OCI-LY3 (cell line): ENCODE results near the gene SLC25A6.

Experiments
- H2AFZ ChIP-seq: fragments of 200-600, 300-600 bp; shearing (Covaris generic); 2 replicates; pipeline ENCODE4 v1.6.0; 2014; ENCODE audit warnings: antibody characterized with exemption, low read depth, low read length
- H3K27ac ChIP-seq: fragments of 200-600, 300-600 bp; sonication (generic); 2 replicates; pipeline ENCODE4 v1.5.1; 2014; ENCODE audit warnings: mild to moderate bottlenecking, low read length, moderate library complexity, mixed read lengths
- H3K27me3 ChIP-seq: fragments of 200-600, 300-600 bp; sonication (generic); 2 replicates; pipeline ENCODE4 v1.6.1; 2014; ENCODE audit warnings: low read depth, low read length, mixed read lengths
- H3K36me3 ChIP-seq: fragments of 200-600, 300-600 bp; sonication (generic); replicated peaks from 2 replicates; pipeline ENCODE3; 2014; ENCODE audit warnings: low read depth, low read length, mixed read lengths
- H3K4me1 ChIP-seq: fragments of 300-600, 200-600 bp; sonication (generic); 2 replicates; pipeline ENCODE4 v1.6.1; 2014; ENCODE audit warnings: low read length, mixed read lengths
- H3K4me2 ChIP-seq: fragments of 200-600, 300-600 bp; sonication (generic); 2 replicates; pipeline ENCODE4 v1.6.1; 2014; ENCODE audit warnings: low read length, mixed read lengths
- H3K4me3 ChIP-seq: fragments of 300-600, 200-600 bp; sonication (generic); 2 replicates; pipeline ENCODE4 v1.5.1; 2014; ENCODE audit warnings: antibody characterized with exemption, mild to moderate bottlenecking, low read length, moderate library complexity
- H3K79me2 ChIP-seq: fragments of 300-600, 200-600 bp; shearing (Covaris generic); 2 replicates; pipeline ENCODE4 v1.6.1; 2014; ENCODE audit warnings: mild to moderate bottlenecking, low read length, mixed read lengths
- H3K9ac ChIP-seq: fragments of 300-600, 200-600 bp; shearing (Covaris generic); 2 replicates; pipeline ENCODE4 v1.6.0; 2014; ENCODE audit warnings: mild to moderate bottlenecking, low read length, moderate library complexity
- H3K9me3 ChIP-seq: fragments of 200-600, 300-600 bp; shearing (Covaris generic); 2 replicates; pipeline ENCODE4 v1.6.1; 2014; ENCODE audit warnings: low read length, mixed read lengths; ENCODE audit not compliant: insufficient read depth
- H4K20me1 ChIP-seq: fragments of 200-600, 300-600 bp; sonication (generic); 2 replicates; pipeline ENCODE4 v1.6.1; 2016; ENCODE audit warnings: low read length, mixed read lengths; ENCODE audit not compliant: insufficient read depth
- EZH2phosphoT487 ChIP-seq: fragments of 200-600 bp; shearing (Covaris generic); IDR thresholded peaks from 2 replicates; pipeline ENCODE4 v1.6.1; 2018; ENCODE audit warnings: antibody characterized with exemption, mixed run types, low read depth
- TF ChIP-seq, protein P1 (sequence below): fragments of 200-600, 300-600 bp; sonication (generic); IDR thresholded peaks from 2 replicates; pipeline ENCODE4 v1.5.1; 2014; ENCODE audit warnings: antibody characterized with exemption, low read length, low read depth

Gene SLC25A6

DNA sequence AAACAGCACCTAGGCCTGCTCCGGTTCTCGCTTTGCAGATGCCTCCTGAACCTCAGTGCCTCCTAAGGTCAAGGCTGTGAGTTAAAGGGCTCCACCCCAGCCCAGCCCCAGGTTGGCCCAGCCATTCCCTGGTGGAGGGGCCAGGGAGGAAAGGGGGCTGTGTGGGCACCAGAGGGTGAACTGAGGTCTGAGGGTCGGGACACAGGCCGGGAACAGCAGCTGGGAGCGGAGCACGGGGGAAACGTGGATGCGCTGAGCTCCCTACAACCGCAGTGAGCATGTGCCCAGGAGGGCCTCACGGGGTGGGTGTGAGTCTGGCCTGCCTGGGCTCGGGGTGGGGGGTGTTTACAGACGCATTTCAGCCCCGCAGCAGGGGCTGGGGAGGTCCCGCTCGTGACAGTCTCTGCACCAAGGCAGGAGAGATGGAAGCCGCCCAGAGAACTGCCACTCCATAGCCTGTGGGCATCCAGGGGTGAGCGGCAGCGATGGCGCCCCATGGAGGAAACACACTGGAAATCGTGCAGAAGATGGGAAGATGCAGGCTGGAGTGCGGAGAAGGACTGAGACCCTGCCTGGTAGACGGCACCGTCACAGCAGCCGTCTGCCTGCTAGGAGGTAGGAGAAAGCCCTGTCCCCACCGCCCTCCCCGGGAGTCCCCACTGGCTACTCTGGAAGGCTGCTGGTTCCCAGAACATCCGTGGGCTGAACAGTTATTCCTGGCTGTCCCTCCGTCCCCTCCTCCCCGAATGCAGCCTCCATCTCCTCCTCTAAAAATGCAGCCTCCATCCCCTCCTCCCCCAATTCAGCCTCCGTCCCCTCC lies 9.9 kb upstream of the SLC25A6 start:
- H3K27ac ChIP-seq, result no peak overlapping the region
- H2AFZ ChIP-seq, result no peak overlapping the region
- no peak overlapping the region for H3K4me3 ChIP-seq
- no peak overlapping the region for H3K9ac ChIP-seq
- no peak overlapping the region for H3K4me2 ChIP-seq
- no peaks in the 10 kb centered on the region for H3K27me3 ChIP-seq
- H3K9me3 ChIP-seq, result no peaks in the 10 kb centered on the region
- H3K36me3 ChIP-seq, result peaks cover 73% of the 10 kb centered on the region
- no peaks in the 10 kb centered on the region for H3K4me1 ChIP-seq
- H3K79me2 ChIP-seq, result peaks cover 2% of the 10 kb centered on the region; the same call in 1 of the 2 replicates
- H4K20me1 ChIP-seq, result peaks cover 9% of the 10 kb centered on the region; the same call in 1 of the 2 replicates
- no peak for TF ChIP-seq EZH2phosphoT487
- TF ChIP-seq, protein P1, sequence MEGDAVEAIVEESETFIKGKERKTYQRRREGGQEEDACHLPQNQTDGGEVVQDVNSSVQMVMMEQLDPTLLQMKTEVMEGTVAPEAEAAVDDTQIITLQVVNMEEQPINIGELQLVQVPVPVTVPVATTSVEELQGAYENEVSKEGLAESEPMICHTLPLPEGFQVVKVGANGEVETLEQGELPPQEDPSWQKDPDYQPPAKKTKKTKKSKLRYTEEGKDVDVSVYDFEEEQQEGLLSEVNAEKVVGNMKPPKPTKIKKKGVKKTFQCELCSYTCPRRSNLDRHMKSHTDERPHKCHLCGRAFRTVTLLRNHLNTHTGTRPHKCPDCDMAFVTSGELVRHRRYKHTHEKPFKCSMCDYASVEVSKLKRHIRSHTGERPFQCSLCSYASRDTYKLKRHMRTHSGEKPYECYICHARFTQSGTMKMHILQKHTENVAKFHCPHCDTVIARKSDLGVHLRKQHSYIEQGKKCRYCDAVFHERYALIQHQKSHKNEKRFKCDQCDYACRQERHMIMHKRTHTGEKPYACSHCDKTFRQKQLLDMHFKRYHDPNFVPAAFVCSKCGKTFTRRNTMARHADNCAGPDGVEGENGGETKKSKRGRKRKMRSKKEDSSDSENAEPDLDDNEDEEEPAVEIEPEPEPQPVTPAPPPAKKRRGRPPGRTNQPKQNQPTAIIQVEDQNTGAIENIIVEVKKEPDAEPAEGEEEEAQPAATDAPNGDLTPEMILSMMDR, result no peak

DNA sequence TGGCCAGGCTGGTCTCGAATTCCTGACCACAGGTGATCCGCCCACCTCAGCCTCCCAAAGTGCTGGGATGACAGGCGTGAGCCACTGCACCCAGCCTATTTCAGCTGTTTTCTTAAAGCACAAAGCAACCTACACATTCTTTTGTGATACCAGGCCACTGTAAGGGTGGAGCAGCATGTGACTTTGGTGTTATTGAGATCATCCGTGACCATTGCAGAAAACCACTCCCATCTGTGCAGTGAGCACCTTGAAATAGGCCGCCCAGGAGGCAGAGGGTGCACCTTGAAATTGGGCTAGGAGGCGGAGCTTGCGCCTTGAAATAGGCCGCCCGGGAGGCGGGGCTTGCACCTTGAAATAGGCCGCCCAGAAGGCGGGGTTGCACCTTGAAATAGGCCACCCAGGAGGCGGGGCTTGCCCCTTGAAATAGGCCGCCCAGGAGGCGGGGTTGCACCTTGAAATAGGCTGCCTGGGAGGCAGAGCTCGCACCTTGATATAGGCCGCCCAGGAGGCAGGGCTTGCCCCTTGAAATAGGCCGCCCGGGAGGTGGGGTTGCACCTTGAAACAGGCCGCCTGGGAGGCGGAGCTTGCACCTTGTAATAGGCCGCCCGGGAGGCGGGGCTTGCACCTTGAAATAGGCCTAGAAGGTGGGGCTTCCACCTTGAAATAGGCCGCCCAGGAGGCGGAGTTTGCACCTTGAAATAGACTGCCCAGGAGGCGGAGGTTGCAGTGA lies 9.0 kb upstream of the SLC25A6 start:
- Histone ChIP-seq H2AFZ (no peak overlapping the region), H3K4me3 (no peak overlapping the region), H3K9ac (no peak overlapping the region), H3K27me3 (no peaks in the 10 kb centered on the region), H3K9me3 (no peaks in the 10 kb centered on the region), H4K20me1 (peaks cover 12% of the 10 kb centered on the region), H3K4me2 (no peak overlapping the region), H3K79me2 (peaks cover 10% of the 10 kb centered on the region), H3K27ac (no peak overlapping the region), H3K36me3 (peaks cover 72% of the 10 kb centered on the region), H3K4me1 (no peaks in the 10 kb centered on the region)
- TF ChIP-seq, protein P1, result no peak
- TF ChIP-seq EZH2phosphoT487, result no peak

DNA sequence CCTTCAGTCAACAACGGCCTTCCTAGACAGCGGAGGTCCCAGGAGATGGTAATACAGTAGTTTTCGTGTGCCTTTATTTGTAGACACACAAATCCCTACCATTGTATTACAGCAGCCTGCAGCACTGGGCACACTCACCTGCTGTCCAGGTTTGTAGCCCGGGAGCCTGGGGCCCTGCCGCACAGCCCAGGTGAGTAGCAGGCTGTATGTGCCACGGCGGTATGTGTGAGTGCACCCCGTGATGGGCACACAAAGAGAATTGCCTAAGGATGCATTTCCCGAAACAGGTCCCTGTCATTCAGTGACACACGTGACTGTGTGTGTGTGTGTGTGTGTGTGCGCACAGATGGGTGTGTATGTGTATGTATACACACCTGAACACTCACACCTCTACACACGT lies 8.1 kb upstream of the SLC25A6 start:
- H4K20me1 ChIP-seq, result peaks cover 16% of the 10 kb centered on the region
- H3K27ac ChIP-seq, result no peak overlapping the region
- H3K4me2 ChIP-seq, result no peak overlapping the region
- TF ChIP-seq, protein P1, result no peak
- TF ChIP-seq EZH2phosphoT487, result no peak
- no peak overlapping the region for H2AFZ ChIP-seq
- no peaks in the 10 kb centered on the region for H3K27me3 ChIP-seq
- H3K4me3 ChIP-seq, result no peak overlapping the region
- no peak overlapping the region for H3K9ac ChIP-seq
- H3K9me3 ChIP-seq, result no peaks in the 10 kb centered on the region
- no peaks in the 10 kb centered on the region for H3K4me1 ChIP-seq
- H3K79me2 ChIP-seq, result peaks cover 18% of the 10 kb centered on the region
- H3K36me3 ChIP-seq, result peaks cover 74% of the 10 kb centered on the region
